ENCODE results near the gene ZMYM4.

DNA sequence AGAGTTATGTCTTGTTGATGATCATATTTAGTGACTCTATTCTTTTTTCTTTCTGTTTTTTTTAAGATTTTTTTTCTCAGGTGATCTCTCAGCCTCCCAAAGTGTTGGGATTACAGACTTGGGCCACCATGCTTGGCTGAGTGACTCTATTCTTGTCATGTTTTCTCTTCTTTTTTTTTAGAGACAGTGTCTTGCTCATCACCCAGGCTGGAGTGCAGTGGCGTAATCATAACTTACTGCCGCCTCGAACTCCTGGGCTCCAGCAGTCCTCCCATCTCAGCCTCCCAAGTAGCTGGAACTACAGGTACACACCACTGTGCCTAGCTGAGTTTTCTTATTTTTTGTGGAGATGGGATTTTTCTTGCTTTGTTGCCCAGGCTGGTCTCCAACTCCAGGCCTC, 36.9 kb downstream of the ZMYM4 start:
- TF ChIP-seq ATF3 (IDR thresholded peaks at IDR 0.05; ENCODE audit: borderline replicate concordance, extremely low read depth, low read depth, low read length) (no peak), ZNF274 (IDR thresholded peaks at IDR 0.05; ENCODE audit: insufficient read depth, insufficient read length) (no peak), RFX5 (IDR thresholded peaks at IDR 0.05; ENCODE audit: low read depth, low read length) (no peak), CTCF (IDR thresholded peaks at IDR 0.05 in 2 of 3, conservative IDR thresholded peaks at IDR 0.05 in 1 of 3; ENCODE audit: control insufficient read depth in 2 of 3, extremely low read depth in 1 of 3, insufficient read depth in 1 of 3, low read depth in 3 of 3, low read length in 3 of 3) (no peak)
- TF ChIP-seq, protein P1, sequence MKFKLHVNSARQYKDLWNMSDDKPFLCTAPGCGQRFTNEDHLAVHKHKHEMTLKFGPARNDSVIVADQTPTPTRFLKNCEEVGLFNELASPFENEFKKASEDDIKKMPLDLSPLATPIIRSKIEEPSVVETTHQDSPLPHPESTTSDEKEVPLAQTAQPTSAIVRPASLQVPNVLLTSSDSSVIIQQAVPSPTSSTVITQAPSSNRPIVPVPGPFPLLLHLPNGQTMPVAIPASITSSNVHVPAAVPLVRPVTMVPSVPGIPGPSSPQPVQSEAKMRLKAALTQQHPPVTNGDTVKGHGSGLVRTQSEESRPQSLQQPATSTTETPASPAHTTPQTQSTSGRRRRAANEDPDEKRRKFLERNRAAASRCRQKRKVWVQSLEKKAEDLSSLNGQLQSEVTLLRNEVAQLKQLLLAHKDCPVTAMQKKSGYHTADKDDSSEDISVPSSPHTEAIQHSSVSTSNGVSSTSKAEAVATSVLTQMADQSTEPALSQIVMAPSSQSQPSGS (IDR thresholded peaks at IDR 0.05; ENCODE audit: low read length), result no peak

All from GM12878 (cell line).